Hematopoietic multipotent progenitor cell treated with erythropoietin and hydrocortisone succinate and interleukin-3 and kit ligand, for 6 days (in vitro differentiated cells): ENCODE data around the gene IQGAP3.
"Not testable (repeated sequence)": the region's sequence is repeated elsewhere in the genome, so short reads cannot be mapped to it uniquely, and the experiment has no call there.

Experiments used
- DNase-seq: peaks from one replicate; pipeline ENCODE4 v3.0.0-alpha.2; 2015

The IQGAP3 gene

GRCh38 chr1:156594190-156594589, 21.8 kb upstream of the IQGAP3 start:
- DNase-seq, result no peak

DNA sequence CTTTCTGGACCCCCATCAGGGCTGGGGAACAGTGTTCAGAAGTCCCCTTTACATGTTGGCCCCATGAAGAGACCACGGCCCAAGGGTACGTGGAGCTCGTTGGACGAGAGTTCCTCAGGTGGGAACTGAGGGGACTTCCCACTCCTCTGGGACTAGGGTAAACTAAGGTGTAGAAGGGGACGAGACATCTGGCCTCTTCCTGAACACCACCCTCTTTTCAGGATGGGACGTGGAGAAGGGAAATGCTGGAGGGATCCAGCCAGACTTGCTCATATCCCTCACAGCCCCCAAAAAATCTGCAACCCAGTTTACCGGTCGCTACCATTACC, 21.3 kb upstream of the IQGAP3 start:
- DNase-seq, result no peak

GRCh38 chr1:156592910-156593660, 20.7 kb upstream of the IQGAP3 start:
- no peak for DNase-seq

GRCh38 chr1:156592158-156592909, 20.0 kb upstream of the IQGAP3 start:
- DNase-seq, result peak; percentile 21

DNA sequence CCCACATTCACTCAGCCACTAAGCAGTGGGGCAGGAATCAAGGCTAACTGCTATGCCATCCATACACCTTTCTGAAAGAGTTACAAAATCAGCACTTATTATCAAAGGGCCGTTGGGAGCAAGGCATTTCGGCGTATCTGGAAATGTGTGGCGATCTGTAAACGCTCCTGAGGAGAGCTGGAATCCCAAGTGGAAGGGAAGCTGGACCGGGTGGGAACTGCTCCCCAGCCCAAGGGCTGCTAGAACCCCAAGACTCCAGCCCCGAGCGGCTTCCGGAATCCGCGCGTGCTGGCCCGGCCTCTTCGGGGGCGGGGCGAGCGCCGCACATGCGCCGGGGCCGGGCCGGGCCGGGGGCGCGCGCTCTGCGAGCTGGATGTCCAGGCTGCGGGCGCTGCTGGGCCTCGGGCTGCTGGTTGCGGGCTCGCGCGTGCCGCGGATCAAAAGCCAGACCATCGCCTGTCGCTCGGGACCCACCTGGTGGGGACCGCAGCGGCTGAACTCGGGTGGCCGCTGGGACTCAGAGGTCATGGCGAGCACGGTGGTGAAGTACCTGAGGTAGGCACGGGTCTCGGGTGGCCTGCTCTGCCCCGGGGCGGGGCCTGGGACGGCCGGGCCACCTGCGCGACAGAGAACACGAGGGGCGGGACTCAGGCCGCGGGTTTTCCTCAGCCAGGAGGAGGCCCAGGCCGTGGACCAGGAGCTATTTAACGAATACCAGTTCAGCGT, 19.2 kb upstream of the IQGAP3 start, which contains the start of gene NAXE:
Gene NAXE, plus strand, starts transcription at position 345 of the 726 bp plus-strand sequence. Its CDS starts 29 bp downstream, at position 374.
- peak; percentile 84 for DNase-seq

DNA sequence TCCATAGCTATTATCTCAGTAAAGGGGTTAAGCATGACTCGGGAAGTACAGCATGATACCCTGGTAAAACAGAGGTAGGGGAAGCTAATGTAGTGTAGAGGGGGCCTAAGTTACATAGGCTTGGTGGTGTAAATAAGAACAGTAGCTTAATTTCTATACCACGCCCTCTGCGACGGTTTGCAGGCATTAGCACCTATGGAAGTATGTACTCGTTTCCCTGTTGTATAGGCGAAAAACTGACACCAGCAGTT, 18.7 kb upstream of the IQGAP3 start:
- no peak for DNase-seq

DNA sequence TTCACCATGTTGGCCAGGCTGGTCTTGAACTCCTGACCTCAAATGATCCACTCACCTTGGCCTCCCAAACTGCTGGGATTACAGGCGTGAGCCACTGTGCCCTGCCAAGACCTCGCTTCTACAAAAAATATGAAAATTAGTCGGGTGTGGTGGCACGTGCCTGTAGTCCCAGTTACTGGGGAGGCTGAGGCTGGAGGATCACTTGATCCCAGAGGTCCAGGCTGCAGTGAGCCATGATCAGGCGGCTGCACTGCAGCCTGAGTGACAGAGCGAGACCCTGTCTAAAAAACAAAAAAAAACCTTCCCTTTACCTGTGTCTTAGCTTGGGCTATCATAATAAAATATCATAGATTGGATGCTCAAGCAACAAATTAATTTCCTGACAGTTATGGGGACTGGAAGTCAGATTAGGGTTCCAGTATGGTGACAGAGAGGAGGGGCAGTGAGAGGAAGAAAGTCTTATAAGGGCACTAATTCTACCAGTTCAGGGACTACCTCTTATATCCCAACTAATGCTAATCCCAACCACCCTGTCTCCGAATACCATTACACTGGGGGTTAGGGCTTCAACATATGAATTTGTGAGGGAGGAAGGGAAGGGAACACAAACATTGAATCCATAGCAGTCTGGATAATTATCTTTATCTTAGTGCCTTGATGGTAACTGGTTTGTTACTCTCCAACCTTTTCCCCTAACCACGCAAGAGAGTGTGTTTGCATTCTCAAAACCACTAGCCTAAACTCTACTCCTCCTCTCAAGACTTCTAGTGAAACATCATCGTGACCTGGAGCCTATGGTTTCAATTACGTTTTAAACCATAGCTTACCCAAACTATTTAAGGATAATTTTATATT, 18.2 kb upstream of the IQGAP3 start:
- DNase-seq, result peak; percentile 14

GRCh38 chr1:156589546-156589945, 17.2 kb upstream of the IQGAP3 start:
- DNase-seq, result no peak

- DNase-seq, result not testable (repeated sequence)
These were observed 15.6 kb upstream of the IQGAP3 start for GRCh38 chr1:156587927-156588326.

- no peak for DNase-seq
These were observed 14.6 kb upstream of the IQGAP3 start for GRCh38 chr1:156586892-156587477.

GRCh38 chr1:156586323-156586722, 14.0 kb upstream of the IQGAP3 start:
- no peak for DNase-seq

GRCh38 chr1:156584813-156585212, 12.4 kb upstream of the IQGAP3 start:
- DNase-seq, result peak; percentile 35

- peak; percentile 93 for DNase-seq
These were observed 11.7 kb upstream of the IQGAP3 start for GRCh38 chr1:156583821-156584622.

GRCh38 chr1:156582388-156583017, 10.1 kb upstream of the IQGAP3 start:
- DNase-seq, result no peak

GRCh38 chr1:156581661-156582387, 9.5 kb upstream of the IQGAP3 start:
- DNase-seq, result no peak

GRCh38 chr1:156579472-156579871, 7.1 kb upstream of the IQGAP3 start, which contains the start of gene TTC24:
Gene TTC24, plus strand, starts transcription at chr1:156579723. Its CDS starts 1,642 bp downstream, at chr1:156581365.
- DNase-seq, result no peak

GRCh38 chr1:156578055-156578454, 5.7 kb upstream of the IQGAP3 start:
- DNase-seq, result no peak

GRCh38 chr1:156577550-156577949, 5.2 kb upstream of the IQGAP3 start:
- no peak for DNase-seq

GRCh38 chr1:156574039-156574633, 1.8 kb upstream of the IQGAP3 start:
- DNase-seq, result no peak

- DNase-seq, result no peak
These were observed 276 bp upstream of the IQGAP3 start for GRCh38 chr1:156572663-156573018.
